Epithelial cell of proximal tubule (primary cell): Measurements from ENCODE around the gene TRPM3. TPM values are rescaled to one million over a fixed set of nuclear protein-coding genes. Genes with fewer than 3 reads are reported as not detected.

Source experiments
- DNase-seq: peaks from one replicate; pipeline ENCODE4 v3.0.0-alpha.2; 2011; ENCODE audit warnings: low read depth
- H3K4me3 ChIP-seq: 2 replicates; pipeline ENCODE4 v1.5.1; 2011; ENCODE audit warnings: low read depth, mild to moderate bottlenecking, low read length
- total RNA-seq: library from RNA; depleted of rRNA; stranded (reverse); fragments of >200 nt; gene quantifications from 2 replicates; pipeline ENCODE4 v1.2.3, GENCODE V29; 2015
- TF ChIP-seq, protein P1 (sequence below): conservative IDR thresholded peaks from 2 replicates; pipeline ENCODE4 v1.5.1; 2012; ENCODE audit warnings: low read depth, mild to moderate bottlenecking, low read length

Gene TRPM3
- total RNA-seq, 1 donor from 2014 or later: not detected

- TF ChIP-seq, protein P1, sequence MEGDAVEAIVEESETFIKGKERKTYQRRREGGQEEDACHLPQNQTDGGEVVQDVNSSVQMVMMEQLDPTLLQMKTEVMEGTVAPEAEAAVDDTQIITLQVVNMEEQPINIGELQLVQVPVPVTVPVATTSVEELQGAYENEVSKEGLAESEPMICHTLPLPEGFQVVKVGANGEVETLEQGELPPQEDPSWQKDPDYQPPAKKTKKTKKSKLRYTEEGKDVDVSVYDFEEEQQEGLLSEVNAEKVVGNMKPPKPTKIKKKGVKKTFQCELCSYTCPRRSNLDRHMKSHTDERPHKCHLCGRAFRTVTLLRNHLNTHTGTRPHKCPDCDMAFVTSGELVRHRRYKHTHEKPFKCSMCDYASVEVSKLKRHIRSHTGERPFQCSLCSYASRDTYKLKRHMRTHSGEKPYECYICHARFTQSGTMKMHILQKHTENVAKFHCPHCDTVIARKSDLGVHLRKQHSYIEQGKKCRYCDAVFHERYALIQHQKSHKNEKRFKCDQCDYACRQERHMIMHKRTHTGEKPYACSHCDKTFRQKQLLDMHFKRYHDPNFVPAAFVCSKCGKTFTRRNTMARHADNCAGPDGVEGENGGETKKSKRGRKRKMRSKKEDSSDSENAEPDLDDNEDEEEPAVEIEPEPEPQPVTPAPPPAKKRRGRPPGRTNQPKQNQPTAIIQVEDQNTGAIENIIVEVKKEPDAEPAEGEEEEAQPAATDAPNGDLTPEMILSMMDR: no peak
- no peak for DNase-seq
- no peak overlapping the region for H3K4me3 ChIP-seq
Observed at GRCh38 chr9:70537084-70537483, 584.3 kb downstream of the TRPM3 start.

GRCh38 chr9:70535546-70536323 is 585.7 kb downstream of the TRPM3 start:
- TF ChIP-seq, protein P1: no peak
- DNase-seq: no peak
- H3K4me3 ChIP-seq: no peak overlapping the region

DNA sequence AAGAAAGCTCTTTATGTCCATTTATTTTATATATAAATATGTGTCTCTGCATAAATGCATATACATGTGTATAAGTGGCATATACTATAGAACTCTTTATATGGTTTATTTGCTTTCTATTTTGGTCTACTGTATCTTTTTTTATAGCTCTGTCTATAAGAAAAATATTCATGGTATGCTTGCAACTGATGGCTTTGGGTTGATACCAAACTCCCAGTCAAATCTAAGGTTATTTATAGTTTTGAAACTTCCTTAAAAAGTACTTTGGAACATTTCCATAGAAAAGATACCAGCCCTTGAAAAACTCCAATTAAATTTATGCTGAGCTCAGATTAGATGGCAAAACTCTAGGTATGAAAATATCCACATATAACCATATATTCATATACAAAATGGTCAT is 587.0 kb downstream of the TRPM3 start:
- no peak for DNase-seq
- H3K4me3 ChIP-seq: no peak overlapping the region
- TF ChIP-seq, protein P1: no peak

DNA sequence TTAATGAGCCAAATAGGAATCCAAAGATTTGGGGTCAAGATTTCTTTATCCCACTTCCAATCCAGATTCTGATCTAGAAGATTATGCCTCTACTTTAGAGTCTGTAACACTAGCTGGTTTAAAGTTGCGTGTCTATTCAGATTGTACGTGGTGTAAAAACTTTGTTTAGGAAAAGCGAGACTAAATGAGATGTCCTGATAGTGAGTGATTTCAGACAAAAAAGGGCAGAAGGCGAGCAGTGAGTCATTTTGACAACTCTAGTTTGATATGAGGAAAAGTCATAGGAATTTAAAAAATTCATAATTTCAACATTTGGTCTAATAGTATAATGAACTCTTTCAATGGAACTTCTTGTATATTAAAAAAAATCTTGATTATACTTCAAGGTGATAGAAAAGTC is 587.4 kb downstream of the TRPM3 start:
- no peak for DNase-seq
- TF ChIP-seq, protein P1: no peak
- no peak overlapping the region for H3K4me3 ChIP-seq

GRCh38 chr9:70533492-70533891 is 587.9 kb downstream of the TRPM3 start:
- DNase-seq: no peak
- TF ChIP-seq, protein P1: no peak
- H3K4me3 ChIP-seq: no peak overlapping the region

GRCh38 chr9:70532716-70533115 is 588.7 kb downstream of the TRPM3 start:
- TF ChIP-seq, protein P1: no peak
- DNase-seq: no peak
- H3K4me3 ChIP-seq: no peak overlapping the region

DNA sequence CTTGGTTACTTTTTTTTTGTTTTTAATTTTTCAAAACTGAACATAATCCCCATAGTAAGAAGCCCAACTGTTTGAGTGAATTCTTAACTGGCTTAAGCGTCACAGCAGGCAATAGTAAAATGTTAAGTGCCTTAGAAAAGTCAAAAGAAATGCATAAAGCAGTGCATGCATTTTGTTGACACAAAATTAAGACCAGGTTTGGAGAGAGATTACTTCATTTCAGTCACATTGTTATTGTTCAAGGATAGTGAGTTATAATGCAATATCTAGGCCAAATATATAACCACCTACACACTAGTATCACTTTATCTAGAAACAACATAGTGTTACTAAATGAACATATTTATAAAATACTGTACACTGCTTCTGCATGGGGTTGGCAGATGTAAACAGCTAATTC is 590.1 kb downstream of the TRPM3 start:
- H3K4me3 ChIP-seq: no peak overlapping the region
- no peak for DNase-seq
- TF ChIP-seq, protein P1: no peak
